Neural cell (in vitro differentiated cells): ENCODE data around the gene ARID4A. TPM values are rescaled to one million over a fixed set of nuclear protein-coding genes. Genes with fewer than 3 reads are reported as not detected.

Experiments
- H2AFZ ChIP-seq: fragments of 200-600, 300-800 bp; sonication (generic), shearing (Covaris generic); 2 replicates; pipeline ENCODE4 v1.6.0; 2014; ENCODE audit warnings: low read depth, mild to moderate bottlenecking, antibody characterized with exemption, low read length, moderate library complexity
- H3F3A ChIP-seq: fragments of 200-600 bp; shearing (Covaris generic); 2 replicates; pipeline ENCODE4 v1.6.1; 2016; ENCODE audit warnings: mild to moderate bottlenecking, moderate library complexity, mixed read lengths, antibody characterized with exemption, low read length; ENCODE audit not compliant: insufficient read depth, poor library complexity, severe bottlenecking
- H3K27ac ChIP-seq: fragments of 200-600, 300-800 bp; sonication (generic), shearing (Covaris generic); 2 replicates; pipeline ENCODE4 v1.5.1; 2014; ENCODE audit warnings: mild to moderate bottlenecking, low read length, moderate library complexity
- H3K27me3 ChIP-seq: fragments of 300-800, 200-600 bp; sonication (generic), shearing (Covaris generic); 2 replicates; pipeline ENCODE4 v1.6.0; 2014; ENCODE audit warnings: mild to moderate bottlenecking, low read depth, low read length, moderate library complexity; ENCODE audit not compliant: insufficient read depth
- H3K36me3 ChIP-seq: fragments of 300-800, 200-600 bp; sonication (generic), shearing (Covaris generic); 2 replicates; pipeline ENCODE4 v1.5.1; 2014; ENCODE audit warnings: mild to moderate bottlenecking, antibody characterized with exemption, low read length, moderate library complexity; ENCODE audit not compliant: insufficient read depth
- H3K4me2 ChIP-seq: fragments of 300-800, 200-600 bp; sonication (generic), shearing (Covaris generic); 2 replicates; pipeline ENCODE4 v1.6.0; 2014; ENCODE audit warnings: mild to moderate bottlenecking, low read length
- H3K4me3 ChIP-seq: fragments of 300-800, 200-600 bp; sonication (generic), shearing (Covaris generic); 2 replicates; pipeline ENCODE4 v1.5.1; 2014; ENCODE audit warnings: mild to moderate bottlenecking, low read length, moderate library complexity
- H3K79me2 ChIP-seq: fragments of 200-600 bp; shearing (Covaris generic); replicated peaks from 2 replicates; pipeline ENCODE4 v1.6.0; 2014; ENCODE audit warnings: mild to moderate bottlenecking, low read length, moderate library complexity; ENCODE audit not compliant: insufficient read depth
- H3K9ac ChIP-seq: fragments of 300-800, 200-600 bp; sonication (generic), shearing (Covaris generic); 2 replicates; pipeline ENCODE4 v1.6.1; 2016; ENCODE audit warnings: mild to moderate bottlenecking, low read length, mixed read lengths
- H3K9me2 ChIP-seq: fragments of 200-600 bp; shearing (Covaris generic); 2 replicates; pipeline ENCODE4 v1.6.1; 2016; ENCODE audit warnings: mild to moderate bottlenecking, low read length, mixed read lengths; ENCODE audit not compliant: insufficient read depth
- H3K9me3 ChIP-seq: fragments of 200-600, 300-800 bp; sonication (generic), shearing (Covaris generic); 2 replicates; pipeline ENCODE4 v1.6.1; 2016; ENCODE audit warnings: mild to moderate bottlenecking, mixed run types, low read length, moderate library complexity, mixed read lengths
- H4K20me1 ChIP-seq: fragments of 200-600 bp; shearing (Covaris generic); 2 replicates; pipeline ENCODE4 v1.6.1; 2016; ENCODE audit warnings: mild to moderate bottlenecking, mixed run types; ENCODE audit not compliant: insufficient read depth
- EP300 ChIP-seq: fragments of 450-650 bp; conservative IDR thresholded peaks from 2 replicates; pipeline ENCODE4 v1.6.1; 2014; ENCODE audit warnings: antibody characterized with exemption, mild to moderate bottlenecking, moderate library complexity; ENCODE audit not compliant: poor library complexity, severe bottlenecking
- EZH2 ChIP-seq: fragments of 200-600, 300-800 bp; shearing (Covaris generic), sonication (generic); IDR thresholded peaks from 2 replicates; pipeline ENCODE4 v1.6.1; 2014; ENCODE audit warnings: antibody characterized with exemption, low read length, borderline replicate concordance, mild to moderate bottlenecking; ENCODE audit not compliant: insufficient read depth, poor library complexity, severe bottlenecking
- MXI1 ChIP-seq: fragments of 450-650 bp; conservative IDR thresholded peaks from 2 replicates; pipeline ENCODE4 v1.6.1; 2014; ENCODE audit warnings: antibody characterized with exemption, mild to moderate bottlenecking; ENCODE audit not compliant: poor library complexity, severe bottlenecking
- POLR2AphosphoS5 ChIP-seq: IDR thresholded peaks from 2 replicates; pipeline ENCODE4 v1.6.1; 2012
- RAD21 ChIP-seq: fragments of 450-650 bp; conservative IDR thresholded peaks from 2 replicates; pipeline ENCODE4 v1.6.1; 2014; ENCODE audit warnings: antibody characterized with exemption, mild to moderate bottlenecking, moderate library complexity
- REST ChIP-seq: IDR thresholded peaks from 2 replicates; pipeline ENCODE4 v1.6.1; 2012; ENCODE audit warnings: borderline replicate concordance
- SMC3 ChIP-seq: fragments of 450-650 bp; conservative IDR thresholded peaks from 2 replicates; pipeline ENCODE4 v1.6.1; 2014; ENCODE audit warnings: antibody characterized with exemption, mild to moderate bottlenecking, moderate library complexity; ENCODE audit not compliant: poor library complexity
- TAF1 ChIP-seq: IDR thresholded peaks from 2 replicates; pipeline ENCODE4 v1.6.1; 2012; ENCODE audit warnings: low read depth
- polyA plus RNA-seq: library from polyadenylated mRNA; depleted of rRNA; stranded (reverse); fragments of >200 nt; gene quantifications from 2 replicates; pipeline ENCODE4 v1.2.3, GENCODE V29; 2014
- TF ChIP-seq, protein P1 (sequence below): fragments of 450-650 bp; IDR thresholded peaks from 2 replicates; pipeline ENCODE4 v1.5.1; 2014; ENCODE audit warnings: antibody characterized with exemption, mild to moderate bottlenecking, moderate library complexity; ENCODE audit not compliant: poor library complexity, severe bottlenecking

Gene ARID4A
- polyA plus RNA-seq, 1 donor from 2014 or later = 38.5 TPM

GRCh38 chr14:58291646-58292045, 6.7 kb upstream of the ARID4A start:
- peaks cover 5% of the 10 kb centered on the region for H4K20me1 ChIP-seq

GRCh38 chr14:58292187-58292586, 6.2 kb upstream of the ARID4A start:
- TF ChIP-seq EP300 (no peak), EZH2 (no peak), POLR2AphosphoS5 (no peak), SMC3 (no peak), MXI1 (no peak), REST (no peak), RAD21 (no peak), TAF1 (no peak)
- TF ChIP-seq, protein P1, sequence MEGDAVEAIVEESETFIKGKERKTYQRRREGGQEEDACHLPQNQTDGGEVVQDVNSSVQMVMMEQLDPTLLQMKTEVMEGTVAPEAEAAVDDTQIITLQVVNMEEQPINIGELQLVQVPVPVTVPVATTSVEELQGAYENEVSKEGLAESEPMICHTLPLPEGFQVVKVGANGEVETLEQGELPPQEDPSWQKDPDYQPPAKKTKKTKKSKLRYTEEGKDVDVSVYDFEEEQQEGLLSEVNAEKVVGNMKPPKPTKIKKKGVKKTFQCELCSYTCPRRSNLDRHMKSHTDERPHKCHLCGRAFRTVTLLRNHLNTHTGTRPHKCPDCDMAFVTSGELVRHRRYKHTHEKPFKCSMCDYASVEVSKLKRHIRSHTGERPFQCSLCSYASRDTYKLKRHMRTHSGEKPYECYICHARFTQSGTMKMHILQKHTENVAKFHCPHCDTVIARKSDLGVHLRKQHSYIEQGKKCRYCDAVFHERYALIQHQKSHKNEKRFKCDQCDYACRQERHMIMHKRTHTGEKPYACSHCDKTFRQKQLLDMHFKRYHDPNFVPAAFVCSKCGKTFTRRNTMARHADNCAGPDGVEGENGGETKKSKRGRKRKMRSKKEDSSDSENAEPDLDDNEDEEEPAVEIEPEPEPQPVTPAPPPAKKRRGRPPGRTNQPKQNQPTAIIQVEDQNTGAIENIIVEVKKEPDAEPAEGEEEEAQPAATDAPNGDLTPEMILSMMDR = no peak
- no peaks in the 10 kb centered on the region for H3K9me3 ChIP-seq
- H3K4me2 ChIP-seq = no peak overlapping the region
- no peak overlapping the region for H3K9ac ChIP-seq
- H3K79me2 ChIP-seq = peaks cover 59% of the 10 kb centered on the region
- no peaks in the 10 kb centered on the region for H3F3A ChIP-seq
- H3K27me3 ChIP-seq = no peaks in the 10 kb centered on the region
- no peaks in the 10 kb centered on the region for H3K36me3 ChIP-seq
- peaks cover 7% of the 10 kb centered on the region for H4K20me1 ChIP-seq
- H3K4me3 ChIP-seq = no peak overlapping the region
- H2AFZ ChIP-seq = no peak overlapping the region
- H3K9me2 ChIP-seq = no peaks in the 10 kb centered on the region
- H3K27ac ChIP-seq = no peak overlapping the region

More at GRCh38 chr14:58291646-58292045, 6.7 kb upstream of the ARID4A start:
- H3K4me3 ChIP-seq = no peak overlapping the region
- H3K9me3 ChIP-seq = no peaks in the 10 kb centered on the region
- H3K27me3 ChIP-seq = no peaks in the 10 kb centered on the region
- no peaks in the 10 kb centered on the region for H3F3A ChIP-seq
- no peaks in the 10 kb centered on the region for H3K36me3 ChIP-seq
- no peaks in the 10 kb centered on the region for H3K9me2 ChIP-seq
- H2AFZ ChIP-seq = no peak overlapping the region
- H3K4me2 ChIP-seq = no peak overlapping the region
- H3K9ac ChIP-seq = no peak overlapping the region
- peaks cover 59% of the 10 kb centered on the region for H3K79me2 ChIP-seq
- H3K27ac ChIP-seq = no peak overlapping the region
- TF ChIP-seq REST (no peak), EZH2 (no peak), MXI1 (no peak), TAF1 (no peak), EP300 (no peak)
- TF ChIP-seq, protein P1 = no peak
